HG03066 (cell line): Measurements from ENCODE around the gene SCAP.

ENCODE experiments used
- ATAC-seq: cut with Tn5 transposase; IDR thresholded peaks from one replicate; pipeline ENCODE4 v1.9.1; 2021; ENCODE audit warnings: low read depth; ENCODE audit not compliant: unreplicated experiment

SCAP gene

GRCh38 chr3:47418167-47419082, 57.3 kb downstream of the SCAP start:
- no peak for ATAC-seq

DNA sequence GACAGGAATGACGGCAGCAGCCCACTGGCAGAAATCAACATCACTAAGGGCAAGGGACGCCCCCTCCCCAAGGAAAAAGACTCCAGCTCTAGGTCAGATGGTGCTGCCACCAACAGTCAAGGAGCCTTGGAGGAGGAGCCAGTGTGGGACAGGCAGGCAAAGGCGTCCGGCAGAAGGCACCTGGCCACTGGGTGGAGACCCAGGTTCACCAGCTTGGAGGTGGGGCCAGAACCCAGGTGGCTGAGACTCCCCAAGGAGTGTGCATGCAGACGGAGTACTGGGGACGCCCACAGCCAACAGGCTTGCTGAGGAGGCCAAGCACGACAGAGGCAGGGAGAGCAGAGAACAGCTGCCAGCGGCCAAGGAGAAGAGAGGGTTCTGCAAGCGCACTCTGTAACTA, 59.7 kb downstream of the SCAP start:
- ATAC-seq = no peak

- no peak for ATAC-seq
Observed at GRCh38 chr3:47414666-47415587, 60.8 kb downstream of the SCAP start.

DNA sequence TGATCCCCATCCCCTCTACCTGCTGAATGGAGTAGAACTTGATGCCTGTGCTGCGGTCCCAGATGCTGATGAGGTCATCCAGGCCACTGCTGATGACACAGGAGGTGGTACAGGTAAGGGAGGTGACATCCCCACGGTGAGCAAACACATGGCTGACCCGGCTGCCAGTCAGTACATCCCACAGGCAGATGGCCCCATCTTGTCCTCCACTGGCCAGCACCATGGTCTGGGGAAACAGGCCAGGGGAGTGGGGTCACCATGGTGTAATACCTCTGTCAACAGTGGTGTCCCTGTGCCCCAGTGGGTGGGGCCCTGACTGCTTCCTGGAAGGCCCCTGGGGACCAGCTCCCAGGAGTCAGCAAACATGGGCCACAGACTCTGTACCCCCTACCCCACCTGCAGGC, 61.6 kb downstream of the SCAP start:
- no peak for ATAC-seq

DNA sequence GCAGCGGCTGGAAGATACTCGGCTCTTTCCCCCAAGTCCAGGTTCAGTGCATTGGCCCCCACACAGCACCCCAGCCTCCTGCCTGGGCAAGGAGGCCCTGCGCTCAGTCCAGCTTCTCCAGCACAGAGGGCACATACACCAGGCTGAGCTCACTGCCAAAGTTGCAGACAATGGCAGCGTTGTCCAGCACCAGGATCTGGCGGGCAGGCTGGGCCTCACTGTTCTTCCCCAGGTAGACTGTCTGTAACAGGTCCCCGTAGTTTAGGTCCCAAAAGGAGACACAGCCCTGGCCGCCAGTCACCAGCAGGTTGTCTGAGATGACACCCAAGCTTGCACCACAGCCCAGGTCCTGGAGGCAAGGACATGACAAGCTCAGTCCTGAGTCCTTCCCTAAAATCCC, 62.0 kb downstream of the SCAP start:
- ATAC-seq = no peak

GRCh38 chr3:47412842-47413520, 62.8 kb downstream of the SCAP start:
- ATAC-seq = no peak

DNA sequence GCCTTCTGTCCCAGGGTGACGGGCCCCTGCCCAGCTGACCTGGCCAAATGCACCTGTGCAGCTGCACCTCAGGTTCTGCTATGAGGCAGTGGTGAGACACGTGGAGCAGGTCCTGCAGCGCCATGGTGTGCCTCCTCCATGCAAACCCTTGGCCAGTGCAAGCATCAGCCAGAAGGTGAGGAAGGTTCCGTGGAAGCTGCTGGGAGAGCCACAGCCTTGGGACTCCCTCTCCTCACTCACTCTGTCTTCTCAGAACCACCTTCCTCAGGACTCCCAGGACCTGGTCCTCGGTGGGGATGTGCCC, 63.3 kb downstream of the SCAP start:
- ATAC-seq = no peak

DNA sequence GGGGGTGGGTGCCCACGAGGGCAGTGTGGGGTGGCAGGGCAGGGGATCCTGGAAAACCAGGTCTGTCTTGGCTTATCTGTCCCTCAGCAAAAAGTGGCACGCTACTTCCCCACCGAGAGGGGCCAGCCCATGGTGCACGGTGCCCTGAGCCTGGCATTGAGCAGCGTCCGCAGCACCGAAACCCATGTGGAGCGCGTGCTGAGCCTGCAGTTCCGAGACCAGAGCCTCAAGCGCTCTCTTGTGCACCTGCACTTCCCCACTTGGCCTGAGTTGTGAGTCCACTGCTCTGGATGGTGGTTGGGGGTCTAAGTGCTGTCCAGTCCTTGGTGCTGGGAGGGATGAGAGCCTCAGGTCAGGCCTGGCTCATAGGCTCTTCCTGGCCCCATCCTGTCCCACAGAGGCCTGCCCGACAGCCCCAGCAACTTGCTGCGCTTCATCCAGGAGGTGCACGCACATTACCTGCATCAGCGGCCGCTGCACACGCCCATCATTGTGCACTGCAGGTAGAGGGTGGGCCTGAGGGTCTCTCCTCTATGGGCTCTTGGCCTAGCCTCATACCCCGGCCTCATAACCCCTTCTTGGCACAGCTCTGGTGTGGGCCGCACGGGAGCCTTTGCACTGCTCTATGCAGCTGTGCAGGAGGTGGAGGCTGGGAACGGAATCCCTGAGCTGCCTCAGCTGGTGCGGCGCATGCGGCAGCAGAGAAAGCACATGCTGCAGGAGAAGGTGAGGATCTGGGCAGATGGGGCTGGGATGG, 63.9 kb downstream of the SCAP start:
- no peak for ATAC-seq

GRCh38 chr3:47410801-47411646, 64.7 kb downstream of the SCAP start:
- no peak for ATAC-seq

DNA sequence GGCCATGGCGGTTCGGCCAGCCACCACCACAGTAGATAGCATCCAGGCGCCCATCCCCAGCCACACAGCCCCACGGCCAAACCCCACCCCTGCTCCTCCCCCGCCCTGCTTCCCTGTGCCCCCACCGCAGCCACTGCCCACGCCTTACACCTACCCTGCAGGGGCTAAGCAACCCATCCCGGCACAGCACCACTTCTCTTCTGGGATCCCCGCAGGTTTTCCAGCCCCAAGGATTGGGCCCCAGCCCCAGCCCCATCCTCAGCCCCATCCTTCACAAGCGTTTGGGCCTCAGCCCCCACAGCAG, 65.4 kb downstream of the SCAP start:
- no peak for ATAC-seq

- no peak for ATAC-seq
Observed at GRCh38 chr3:47409688-47410416, 65.9 kb downstream of the SCAP start.

- no peak for ATAC-seq
Observed at GRCh38 chr3:47409284-47409683, 66.5 kb downstream of the SCAP start.

GRCh38 chr3:47408839-47409229, 66.9 kb downstream of the SCAP start:
- ATAC-seq = no peak

DNA sequence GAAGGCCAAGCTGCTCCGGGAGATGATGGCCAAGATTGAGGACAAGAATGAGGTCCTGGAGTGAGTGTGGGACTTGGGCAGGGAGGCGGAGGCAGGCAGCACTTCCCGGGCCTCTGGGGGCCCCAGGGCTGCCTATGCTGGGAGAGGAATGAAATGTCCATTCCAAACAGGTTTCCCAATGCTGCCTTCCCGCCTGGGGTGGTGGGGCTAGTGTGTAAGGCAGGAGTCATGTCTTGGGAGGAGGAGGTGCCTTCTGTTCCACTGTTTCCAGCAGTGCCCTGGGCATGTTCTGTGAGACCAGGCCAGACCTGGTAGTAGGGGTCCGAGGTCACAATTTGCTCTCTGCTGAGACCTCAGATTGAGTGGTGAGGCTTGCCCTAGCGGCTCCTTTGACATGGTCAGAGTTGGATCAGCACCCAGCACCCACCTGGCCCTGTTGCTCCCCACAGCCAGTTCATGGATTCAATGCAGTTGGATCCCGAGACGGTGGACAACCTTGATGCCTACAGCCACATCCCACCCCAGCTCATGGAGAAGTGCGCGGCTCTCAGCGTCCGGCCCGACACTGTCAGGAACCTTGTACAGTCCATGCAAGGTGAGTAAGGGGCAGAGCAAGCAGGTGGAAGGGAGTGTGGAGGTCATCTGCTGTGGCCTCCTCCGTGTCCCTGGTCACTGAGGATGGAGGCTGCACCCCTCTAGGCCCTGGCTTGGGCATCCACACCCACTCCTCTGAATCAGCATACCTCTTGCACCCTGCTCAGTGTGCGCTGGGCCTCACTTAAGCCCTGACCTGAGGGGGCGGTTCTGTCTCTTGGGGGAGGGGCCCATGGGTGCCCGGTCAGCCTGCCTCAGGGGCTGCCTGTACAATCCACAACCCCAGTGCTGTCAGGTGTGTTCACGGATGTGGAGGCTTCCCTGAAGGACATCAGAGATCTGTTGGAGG, 67.6 kb downstream of the SCAP start:
- ATAC-seq = no peak

- ATAC-seq = no peak
Observed at GRCh38 chr3:47407237-47407636, 68.5 kb downstream of the SCAP start.

GRCh38 chr3:47406762-47407149, 69.0 kb downstream of the SCAP start:
- ATAC-seq = no peak

GRCh38 chr3:47405820-47406761, 69.7 kb downstream of the SCAP start:
- ATAC-seq = no peak
